Endodermal cell (in vitro differentiated cells): ENCODE data around the gene TMEFF1. TPM values are rescaled to one million over a fixed set of nuclear protein-coding genes. Genes with fewer than 3 reads are reported as not detected.

ENCODE experiments used
- DNase-seq: peaks from one replicate; pipeline ENCODE4 v3.0.0-alpha.2; 2017
- H3K27ac ChIP-seq: 2 replicates; pipeline ENCODE4 v1.5.1; 2013; ENCODE audit warnings: mild to moderate bottlenecking, low read depth, low read length, moderate library complexity
- H3K27me3 ChIP-seq: 2 replicates; pipeline ENCODE4 v1.6.1; 2013; ENCODE audit warnings: mild to moderate bottlenecking, low read length, moderate library complexity; ENCODE audit not compliant: insufficient read depth, control insufficient read depth, poor library complexity, severe bottlenecking
- H3K36me3 ChIP-seq: 2 replicates; pipeline ENCODE4 v1.7.0; 2013; ENCODE audit warnings: mild to moderate bottlenecking, low read length, moderate library complexity; ENCODE audit not compliant: control insufficient read depth, insufficient read depth
- H3K4me1 ChIP-seq: one replicate; pipeline ENCODE4 v1.7.0; 2013; ENCODE audit warnings: low read length; ENCODE audit not compliant: control insufficient read depth, insufficient read depth
- H3K4me3 ChIP-seq: 2 replicates; pipeline ENCODE4 v1.5.1; 2013; ENCODE audit warnings: mild to moderate bottlenecking, low read length, moderate library complexity
- H3K9ac ChIP-seq: 2 replicates; pipeline ENCODE4 v1.6.1; 2013; ENCODE audit warnings: mild to moderate bottlenecking, low read length, moderate library complexity; ENCODE audit not compliant: poor library complexity, severe bottlenecking; ENCODE audit errors: extremely low read depth
- H3K9me3 ChIP-seq: 2 replicates; pipeline ENCODE4 v1.6.1; 2013; ENCODE audit warnings: mild to moderate bottlenecking, low read length, moderate library complexity; ENCODE audit not compliant: control insufficient read depth
- H3K27ac Mint-ChIP-seq: 2 replicates; pipeline ENCODE4 v1.8.0; 2020; ENCODE audit warnings: mixed read lengths
- H3K27me3 Mint-ChIP-seq: 2 replicates; pipeline ENCODE4 v1.8.0; 2021; ENCODE audit warnings: mild to moderate bottlenecking, mixed read lengths; ENCODE audit not compliant: insufficient read depth
- H3K36me3 Mint-ChIP-seq: 2 replicates; pipeline ENCODE4 v1.8.0; 2020; ENCODE audit warnings: low read depth, mixed read lengths
- H3K4me1 Mint-ChIP-seq: 2 replicates; pipeline ENCODE4 v1.8.0; 2020; ENCODE audit warnings: mixed read lengths
- H3K4me3 Mint-ChIP-seq: 2 replicates; pipeline ENCODE4 v1.8.0; 2020; ENCODE audit warnings: mild to moderate bottlenecking, moderate library complexity, mixed read lengths
- H3K9me3 Mint-ChIP-seq: 2 replicates; pipeline ENCODE4 v1.8.0; 2020; ENCODE audit warnings: mild to moderate bottlenecking, mixed read lengths
- WGBS, 2 experiments: methylation state at CpG; one replicate each; pipeline versions ENCODE4 v1.1.5 to v1.1.7; 2013; ENCODE audit warnings: missing lambda C conversion rate in 2 of 2, mixed read lengths in 1 of 2; ENCODE audit not compliant: insufficient coverage in 1 of 2, insufficient read length in 1 of 2; 5-methylcytosine and 5-hydroxymethylcytosine counted together
- total RNA-seq, 2 donors: library from RNA; stranded (reverse); fragmentation: NEBNext Ultra II Directional in 1 of 2; extraction: Animal tissue kit (Norgen Biotek cat#: 25700) in 1 of 2; gene quantifications; 2 replicates in 1 of 2; 3 replicates in 1 of 2; pipeline ENCODE4 v1.2.1, GENCODE V29; 2021
- TF ChIP-seq, protein P1 (sequence below): fragments of 200-600 bp; sonication (generic); conservative IDR thresholded peaks from 2 replicates; pipeline ENCODE4 v1.5.0; 2021; ENCODE audit warnings: antibody characterized with exemption, mild to moderate bottlenecking

Gene TMEFF1
- total RNA-seq, 2 donors from 2014 or later = 67.5 to 111 TPM

DNA sequence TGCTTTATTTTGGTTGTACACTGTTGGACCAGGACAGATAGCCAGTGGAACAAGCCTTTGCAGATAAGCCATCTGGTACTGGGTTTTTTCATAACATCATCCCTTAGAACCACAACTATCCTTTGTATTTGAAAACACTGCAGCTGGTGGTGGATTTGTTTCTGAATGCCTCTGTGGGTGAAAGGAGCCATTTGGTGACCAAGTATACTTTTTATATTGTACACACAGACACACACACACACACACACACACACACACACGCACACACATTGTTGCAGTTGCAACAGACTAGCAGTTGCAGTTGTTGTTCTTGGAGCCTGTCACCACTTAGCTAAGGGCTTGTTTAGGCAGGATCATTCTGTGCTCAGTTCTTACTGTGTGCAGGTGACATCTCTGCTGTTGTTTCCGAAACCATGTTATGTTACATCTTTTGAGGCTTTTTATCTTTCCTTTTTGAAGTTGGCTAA lies 82.0 kb downstream of the TMEFF1 start:
- WGBS, 2 experiments = 71 to 73% methylated on average over 1 to 2 of the region's 2 CpGs
- H3K4me1 Mint-ChIP-seq = no peaks in the 10 kb centered on the region
- TF ChIP-seq, protein P1, sequence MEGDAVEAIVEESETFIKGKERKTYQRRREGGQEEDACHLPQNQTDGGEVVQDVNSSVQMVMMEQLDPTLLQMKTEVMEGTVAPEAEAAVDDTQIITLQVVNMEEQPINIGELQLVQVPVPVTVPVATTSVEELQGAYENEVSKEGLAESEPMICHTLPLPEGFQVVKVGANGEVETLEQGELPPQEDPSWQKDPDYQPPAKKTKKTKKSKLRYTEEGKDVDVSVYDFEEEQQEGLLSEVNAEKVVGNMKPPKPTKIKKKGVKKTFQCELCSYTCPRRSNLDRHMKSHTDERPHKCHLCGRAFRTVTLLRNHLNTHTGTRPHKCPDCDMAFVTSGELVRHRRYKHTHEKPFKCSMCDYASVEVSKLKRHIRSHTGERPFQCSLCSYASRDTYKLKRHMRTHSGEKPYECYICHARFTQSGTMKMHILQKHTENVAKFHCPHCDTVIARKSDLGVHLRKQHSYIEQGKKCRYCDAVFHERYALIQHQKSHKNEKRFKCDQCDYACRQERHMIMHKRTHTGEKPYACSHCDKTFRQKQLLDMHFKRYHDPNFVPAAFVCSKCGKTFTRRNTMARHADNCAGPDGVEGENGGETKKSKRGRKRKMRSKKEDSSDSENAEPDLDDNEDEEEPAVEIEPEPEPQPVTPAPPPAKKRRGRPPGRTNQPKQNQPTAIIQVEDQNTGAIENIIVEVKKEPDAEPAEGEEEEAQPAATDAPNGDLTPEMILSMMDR = no peak

GRCh38 chr9:100555471-100555870 lies 82.5 kb downstream of the TMEFF1 start:
- TF ChIP-seq, protein P1 = no peak
- H3K4me1 ChIP-seq = no peaks in the 10 kb centered on the region
- no peak overlapping the region for H3K27ac Mint-ChIP-seq
- no peaks in the 10 kb centered on the region for H3K27me3 ChIP-seq
- H3K9me3 ChIP-seq = no peaks in the 10 kb centered on the region
- H3K9me3 Mint-ChIP-seq = no peaks in the 10 kb centered on the region
- H3K4me3 ChIP-seq = no peak overlapping the region
- H3K4me1 Mint-ChIP-seq = peaks cover 2% of the 10 kb centered on the region
- H3K9ac ChIP-seq = no peak overlapping the region
- H3K27ac ChIP-seq = no peak overlapping the region
- no peaks in the 10 kb centered on the region for H3K27me3 Mint-ChIP-seq
- no peak overlapping the region for H3K4me3 Mint-ChIP-seq
- WGBS, 2 experiments = 88% methylated on average over 1 of the region's 1 CpG; no CpG with 5 or more reads in 1 of the 2 experiments
- peaks cover 26% of the 10 kb centered on the region for H3K36me3 Mint-ChIP-seq
- peaks cover 58% of the 10 kb centered on the region for H3K36me3 ChIP-seq
- DNase-seq = no peak

More for the DNA sequence above, 82.0 kb downstream of the TMEFF1 start:
- Histone ChIP-seq H3K27ac (no peak overlapping the region), H3K9ac (no peak overlapping the region), H3K27me3 (no peaks in the 10 kb centered on the region), H3K4me3 (no peak overlapping the region), H3K9me3 (no peaks in the 10 kb centered on the region), H3K36me3 (peaks cover 63% of the 10 kb centered on the region), H3K4me1 (no peaks in the 10 kb centered on the region)
- Mint-ChIP-seq H3K9me3 (no peaks in the 10 kb centered on the region), H3K4me3 (no peak overlapping the region), H3K27ac (no peak overlapping the region), H3K36me3 (peaks cover 29% of the 10 kb centered on the region), H3K27me3 (no peaks in the 10 kb centered on the region)
- no peak for DNase-seq

DNA sequence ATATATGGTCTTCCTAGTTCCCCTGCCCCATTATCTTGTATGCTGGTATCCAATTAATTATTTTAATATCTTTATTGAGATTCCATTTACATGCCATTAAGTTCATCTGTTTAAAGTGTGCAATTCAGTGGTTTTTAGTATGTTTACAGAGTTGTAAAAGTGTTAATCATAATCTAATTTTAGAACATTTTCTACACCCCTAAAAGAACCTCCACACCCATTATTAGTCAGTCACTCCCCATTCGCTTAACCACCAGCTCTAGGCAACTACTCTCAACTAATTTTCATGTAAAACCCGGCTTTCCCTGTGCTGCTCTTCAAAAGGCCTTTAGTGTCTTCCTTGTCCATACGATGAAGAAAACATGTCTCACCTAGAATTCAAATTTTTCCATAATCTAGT lies 84.1 kb downstream of the TMEFF1 start:
- no peaks in the 10 kb centered on the region for H3K9me3 ChIP-seq
- H3K27ac Mint-ChIP-seq = no peak overlapping the region
- H3K4me3 Mint-ChIP-seq = no peak overlapping the region
- TF ChIP-seq, protein P1 = no peak
- no peaks in the 10 kb centered on the region for H3K27me3 ChIP-seq
- no peak overlapping the region for H3K9ac ChIP-seq
- WGBS, 2 experiments = 90 to 94% methylated on average over 3 of the region's 3 CpGs
- peaks cover 1% of the 10 kb centered on the region for H3K27me3 Mint-ChIP-seq
- peaks cover 51% of the 10 kb centered on the region for H3K36me3 ChIP-seq
- H3K4me1 Mint-ChIP-seq = peaks cover 3% of the 10 kb centered on the region
- no peaks in the 10 kb centered on the region for H3K9me3 Mint-ChIP-seq
- no peak overlapping the region for H3K27ac ChIP-seq
- peaks cover 29% of the 10 kb centered on the region for H3K36me3 Mint-ChIP-seq
- H3K4me1 ChIP-seq = no peaks in the 10 kb centered on the region
- H3K4me3 ChIP-seq = no peak overlapping the region
- DNase-seq = no peak
